DOHH2 (cell line): Measurements from ENCODE around the gene ZBTB5.

Experiments used
- EZH2phosphoT487 ChIP-seq: fragments of 200-600 bp; sonication (generic); IDR thresholded peaks from 2 replicates; pipeline ENCODE4 v1.6.1; 2017; ENCODE audit warnings: borderline replicate concordance, mild to moderate bottlenecking, antibody characterized with exemption, low read length, moderate library complexity, mixed read lengths
- TF ChIP-seq, protein P1 (sequence below): fragments of 200-600 bp; sonication (generic); IDR thresholded peaks from one replicate; pipeline ENCODE4 v1.5.1; 2014; ENCODE audit warnings: antibody characterized with exemption, mild to moderate bottlenecking, low read depth, low read length; ENCODE audit not compliant: poor library complexity, severe bottlenecking

GRCh38 chr9:37486616-37487548 is 21.6 kb upstream of the ZBTB5 start:
- TF ChIP-seq, protein P1, sequence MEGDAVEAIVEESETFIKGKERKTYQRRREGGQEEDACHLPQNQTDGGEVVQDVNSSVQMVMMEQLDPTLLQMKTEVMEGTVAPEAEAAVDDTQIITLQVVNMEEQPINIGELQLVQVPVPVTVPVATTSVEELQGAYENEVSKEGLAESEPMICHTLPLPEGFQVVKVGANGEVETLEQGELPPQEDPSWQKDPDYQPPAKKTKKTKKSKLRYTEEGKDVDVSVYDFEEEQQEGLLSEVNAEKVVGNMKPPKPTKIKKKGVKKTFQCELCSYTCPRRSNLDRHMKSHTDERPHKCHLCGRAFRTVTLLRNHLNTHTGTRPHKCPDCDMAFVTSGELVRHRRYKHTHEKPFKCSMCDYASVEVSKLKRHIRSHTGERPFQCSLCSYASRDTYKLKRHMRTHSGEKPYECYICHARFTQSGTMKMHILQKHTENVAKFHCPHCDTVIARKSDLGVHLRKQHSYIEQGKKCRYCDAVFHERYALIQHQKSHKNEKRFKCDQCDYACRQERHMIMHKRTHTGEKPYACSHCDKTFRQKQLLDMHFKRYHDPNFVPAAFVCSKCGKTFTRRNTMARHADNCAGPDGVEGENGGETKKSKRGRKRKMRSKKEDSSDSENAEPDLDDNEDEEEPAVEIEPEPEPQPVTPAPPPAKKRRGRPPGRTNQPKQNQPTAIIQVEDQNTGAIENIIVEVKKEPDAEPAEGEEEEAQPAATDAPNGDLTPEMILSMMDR = no peak
- no peak for TF ChIP-seq EZH2phosphoT487
